Measurements from ENCODE around the gene CHPT1. TPM values are rescaled to one million over a fixed set of nuclear protein-coding genes. Genes with fewer than 3 reads are reported as not detected.
"Not testable (repeated sequence)": the region's sequence is repeated elsewhere in the genome, so short reads cannot be mapped to it uniquely, and the experiment has no call there.

CHPT1 gene
- total RNA-seq, 2 donors from 2014 or later: 17.2 to 22.1 TPM

DNA sequence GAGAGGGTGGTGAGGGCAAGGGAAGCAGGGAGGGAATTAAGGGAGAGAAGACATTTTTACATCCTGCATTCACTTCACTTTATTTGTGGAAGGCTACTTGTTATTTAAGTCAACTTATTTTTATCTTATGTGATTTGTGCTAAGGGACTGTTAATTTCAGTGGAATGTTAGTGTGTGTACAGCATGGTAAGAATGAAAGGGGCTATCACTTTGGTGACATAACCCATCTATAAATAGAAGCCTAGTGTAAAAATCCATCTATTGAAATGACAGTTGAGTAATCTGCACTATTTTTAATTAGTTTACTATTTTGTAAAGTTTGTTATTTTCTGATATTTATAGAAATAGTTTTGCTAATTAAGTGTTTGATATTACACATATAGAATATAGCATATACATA lies 16.8 kb upstream of the CHPT1 start:
- Mint-ChIP-seq H3K9me3 (no peaks in the 10 kb centered on the region), H3K4me1 (no peaks in the 10 kb centered on the region), H3K27ac (no peak overlapping the region), H3K4me3 (no peak overlapping the region), H3K27me3 (ENCODE audit: insufficient read depth) (no peaks in the 10 kb centered on the region), H3K36me3 (ENCODE audit: low read depth) (no peaks in the 10 kb centered on the region)
- Histone ChIP-seq H3K36me3 (ENCODE audit: control insufficient read depth, insufficient read depth, low read length) (no peaks in the 10 kb centered on the region), H3K27me3 (ENCODE audit: control insufficient read depth, insufficient read depth, low read length, poor library complexity, severe bottlenecking) (no peaks in the 10 kb centered on the region), H3K9me3 (ENCODE audit: control insufficient read depth, low read length) (no peaks in the 10 kb centered on the region), H3K4me1 (ENCODE audit: control insufficient read depth, insufficient read depth, low read length) (no peaks in the 10 kb centered on the region), H3K27ac (ENCODE audit: low read depth, low read length) (no peak overlapping the region), H3K9ac (ENCODE audit: extremely low read depth, low read length, poor library complexity, severe bottlenecking) (no peak overlapping the region), H3K4me3 (ENCODE audit: low read length) (no peak overlapping the region)
- no peak for DNase-seq
- TF ChIP-seq, protein P1, sequence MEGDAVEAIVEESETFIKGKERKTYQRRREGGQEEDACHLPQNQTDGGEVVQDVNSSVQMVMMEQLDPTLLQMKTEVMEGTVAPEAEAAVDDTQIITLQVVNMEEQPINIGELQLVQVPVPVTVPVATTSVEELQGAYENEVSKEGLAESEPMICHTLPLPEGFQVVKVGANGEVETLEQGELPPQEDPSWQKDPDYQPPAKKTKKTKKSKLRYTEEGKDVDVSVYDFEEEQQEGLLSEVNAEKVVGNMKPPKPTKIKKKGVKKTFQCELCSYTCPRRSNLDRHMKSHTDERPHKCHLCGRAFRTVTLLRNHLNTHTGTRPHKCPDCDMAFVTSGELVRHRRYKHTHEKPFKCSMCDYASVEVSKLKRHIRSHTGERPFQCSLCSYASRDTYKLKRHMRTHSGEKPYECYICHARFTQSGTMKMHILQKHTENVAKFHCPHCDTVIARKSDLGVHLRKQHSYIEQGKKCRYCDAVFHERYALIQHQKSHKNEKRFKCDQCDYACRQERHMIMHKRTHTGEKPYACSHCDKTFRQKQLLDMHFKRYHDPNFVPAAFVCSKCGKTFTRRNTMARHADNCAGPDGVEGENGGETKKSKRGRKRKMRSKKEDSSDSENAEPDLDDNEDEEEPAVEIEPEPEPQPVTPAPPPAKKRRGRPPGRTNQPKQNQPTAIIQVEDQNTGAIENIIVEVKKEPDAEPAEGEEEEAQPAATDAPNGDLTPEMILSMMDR (conservative IDR thresholded peaks at IDR 0.05): no peak

DNA sequence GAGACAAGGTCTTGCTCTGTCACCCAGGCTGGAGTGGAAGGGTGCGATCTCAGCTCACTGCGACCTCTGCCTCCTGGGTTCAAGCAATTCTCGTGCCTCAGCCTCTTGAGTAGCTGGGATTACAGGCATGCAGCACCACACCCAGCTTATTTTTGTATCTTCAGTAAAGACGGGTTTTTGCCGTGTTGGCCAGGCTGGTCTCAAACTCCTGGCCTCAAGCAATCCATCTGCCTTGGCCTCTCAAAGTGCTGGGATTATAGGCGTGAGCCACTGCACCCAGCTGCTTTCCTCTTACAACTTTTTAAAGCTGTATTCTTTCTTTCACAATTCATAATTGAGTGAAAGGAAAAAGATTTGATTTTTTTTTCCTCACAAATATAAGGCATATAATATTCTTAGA lies 15.8 kb upstream of the CHPT1 start:
- H3K4me1 Mint-ChIP-seq; H3K36me3 Mint-ChIP-seq (ENCODE audit: low read depth); H3K4me3 Mint-ChIP-seq; H3K27me3 Mint-ChIP-seq (ENCODE audit: insufficient read depth); H3K27ac ChIP-seq (ENCODE audit: low read depth, low read length); H3K27me3 ChIP-seq (ENCODE audit: control insufficient read depth, insufficient read depth, low read length, poor library complexity, severe bottlenecking); H3K4me1 ChIP-seq (ENCODE audit: control insufficient read depth, insufficient read depth, low read length); H3K9ac ChIP-seq (ENCODE audit: extremely low read depth, low read length, poor library complexity, severe bottlenecking); H3K4me3 ChIP-seq (ENCODE audit: low read length); H3K27ac Mint-ChIP-seq; H3K9me3 ChIP-seq (ENCODE audit: control insufficient read depth, low read length); H3K36me3 ChIP-seq (ENCODE audit: control insufficient read depth, insufficient read depth, low read length); DNase-seq; H3K9me3 Mint-ChIP-seq: not testable (repeated sequence)
- WGBS, 2 experiments (ENCODE audit: insufficient coverage in 1 of 2, insufficient read length in 1 of 2): 89 to 95% methylated on average over 5 to 6 of the region's 6 CpGs

DNA sequence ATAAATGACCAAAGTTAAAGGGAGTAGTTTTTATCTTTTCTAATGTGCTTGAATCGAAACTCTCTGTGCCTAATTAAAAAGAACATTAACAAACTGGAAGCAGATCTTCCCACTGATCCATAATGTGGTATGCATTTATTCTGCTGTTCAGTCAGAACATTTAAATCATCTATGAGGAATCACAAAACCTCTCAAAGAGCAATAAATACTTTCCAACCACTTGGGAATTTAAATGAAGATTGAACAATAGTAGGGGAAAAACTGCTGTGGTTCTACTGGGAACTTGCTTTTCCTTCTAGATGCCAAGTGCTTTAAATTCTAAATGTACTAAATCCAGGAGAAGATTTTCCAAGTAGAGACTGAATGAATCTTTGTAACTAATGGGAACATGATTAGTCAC lies 12.3 kb upstream of the CHPT1 start:
- Histone ChIP-seq H3K36me3 (ENCODE audit: control insufficient read depth, insufficient read depth, low read length) (no peaks in the 10 kb centered on the region), H3K9ac (ENCODE audit: extremely low read depth, low read length, poor library complexity, severe bottlenecking) (no peak overlapping the region), H3K27ac (ENCODE audit: low read depth, low read length) (no peak overlapping the region), H3K4me1 (ENCODE audit: control insufficient read depth, insufficient read depth, low read length) (no peaks in the 10 kb centered on the region), H3K27me3 (ENCODE audit: control insufficient read depth, insufficient read depth, low read length, poor library complexity, severe bottlenecking) (no peaks in the 10 kb centered on the region), H3K9me3 (ENCODE audit: control insufficient read depth, low read length) (no peaks in the 10 kb centered on the region), H3K4me3 (ENCODE audit: low read length) (no peak overlapping the region)
- H3K9me3 Mint-ChIP-seq: no peaks in the 10 kb centered on the region
- no peak overlapping the region for H3K4me3 Mint-ChIP-seq
- no peak overlapping the region for H3K27ac Mint-ChIP-seq
- 88 to 100% methylated on average over 1 of the region's 1 CpG for WGBS, 2 experiments (ENCODE audit: insufficient coverage in 1 of 2, insufficient read length in 1 of 2)
- no peaks in the 10 kb centered on the region for H3K4me1 Mint-ChIP-seq
- H3K36me3 Mint-ChIP-seq (ENCODE audit: low read depth): no peaks in the 10 kb centered on the region
- no peak for DNase-seq
- no peaks in the 10 kb centered on the region for H3K27me3 Mint-ChIP-seq (ENCODE audit: insufficient read depth)
- TF ChIP-seq, protein P1 (conservative IDR thresholded peaks at IDR 0.05): no peak

DNA sequence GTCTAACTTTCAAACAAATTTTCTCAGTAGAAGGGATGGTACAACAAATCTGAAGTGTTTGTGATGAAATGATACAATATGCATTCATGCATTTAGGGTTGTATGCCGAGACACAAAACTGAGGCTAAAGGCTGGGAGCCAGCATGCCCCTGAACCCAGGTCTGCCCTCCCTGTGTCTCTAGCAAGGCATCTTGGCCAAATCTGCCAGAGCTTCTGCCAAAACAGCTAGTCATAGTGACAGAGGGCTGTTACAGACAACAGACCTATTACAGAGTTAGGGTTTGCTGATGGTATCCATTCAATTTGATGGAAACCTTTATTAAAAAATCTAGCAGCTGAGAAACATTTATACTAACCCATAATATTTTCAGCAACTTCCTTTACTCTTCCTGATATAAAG lies 11.3 kb upstream of the CHPT1 start:
- Histone ChIP-seq H3K4me3 (ENCODE audit: low read length) (no peak overlapping the region), H3K9me3 (ENCODE audit: control insufficient read depth, low read length) (no peaks in the 10 kb centered on the region), H3K9ac (ENCODE audit: extremely low read depth, low read length, poor library complexity, severe bottlenecking) (no peak overlapping the region), H3K27ac (ENCODE audit: low read depth, low read length) (no peak overlapping the region), H3K36me3 (ENCODE audit: control insufficient read depth, insufficient read depth, low read length) (no peaks in the 10 kb centered on the region), H3K4me1 (ENCODE audit: control insufficient read depth, insufficient read depth, low read length) (no peaks in the 10 kb centered on the region), H3K27me3 (ENCODE audit: control insufficient read depth, insufficient read depth, low read length, poor library complexity, severe bottlenecking) (no peaks in the 10 kb centered on the region)
- Mint-ChIP-seq H3K9me3 (no peaks in the 10 kb centered on the region), H3K27me3 (ENCODE audit: insufficient read depth) (no peaks in the 10 kb centered on the region), H3K4me3 (no peak overlapping the region), H3K4me1 (no peaks in the 10 kb centered on the region), H3K27ac (no peak overlapping the region), H3K36me3 (ENCODE audit: low read depth) (no peaks in the 10 kb centered on the region)
- DNase-seq: no peak
- WGBS, 2 experiments (ENCODE audit: insufficient coverage in 1 of 2, insufficient read length in 1 of 2): 81% methylated on average over 1 of the region's 1 CpG; no CpG with 5 or more reads in 1 of the 2 experiments
- TF ChIP-seq, protein P1 (conservative IDR thresholded peaks at IDR 0.05): no peak

Measured in endodermal cell (in vitro differentiated cells).